Fibroblast of the aortic adventitia (primary cell): ENCODE measurements around the gene SYNE3. TPM values are rescaled to one million over a fixed set of nuclear protein-coding genes. Genes with fewer than 3 reads are reported as not detected.

Experiments used
- DNase-seq: peaks from one replicate; pipeline ENCODE4 v3.0.0-alpha.2; 2010; ENCODE audit warnings: low read depth
- H3K4me3 ChIP-seq: 2 replicates; pipeline ENCODE4 v1.5.1; 2011; ENCODE audit warnings: low read depth, mild to moderate bottlenecking, control low read depth, low read length, moderate library complexity
- CTCF ChIP-seq: IDR thresholded peaks from 2 replicates; pipeline ENCODE4 v1.5.1; 2011; ENCODE audit warnings: mild to moderate bottlenecking, low read length, control low read depth, inconsistent platforms; ENCODE audit not compliant: insufficient read depth
- total RNA-seq: library from RNA; depleted of rRNA; stranded (reverse); fragments of >200 nt; gene quantifications from 2 replicates; pipeline ENCODE4 v1.2.3, GENCODE V29; 2012; ENCODE audit warnings: low replicate concordance

The SYNE3 gene
- total RNA-seq, 1 donor = 63.4 TPM

- H3K4me3 ChIP-seq = no peak overlapping the region
- no peak for DNase-seq
- TF ChIP-seq CTCF = no peak
Observed at GRCh38 chr14:95557291-95557690, 40.8 kb upstream of the SYNE3 start.

GRCh38 chr14:95555053-95555452, 38.6 kb upstream of the SYNE3 start:
- TF ChIP-seq CTCF = no peak
- DNase-seq = no peak
- H3K4me3 ChIP-seq = no peak overlapping the region

- H3K4me3 ChIP-seq = no peak overlapping the region
- DNase-seq = no peak
- TF ChIP-seq CTCF = no peak
Observed at GRCh38 chr14:95553141-95553540, 36.7 kb upstream of the SYNE3 start.

GRCh38 chr14:95551435-95551834, 35.0 kb upstream of the SYNE3 start:
- no peak overlapping the region for H3K4me3 ChIP-seq
- no peak for TF ChIP-seq CTCF
- no peak for DNase-seq

GRCh38 chr14:95549656-95550585, 33.5 kb upstream of the SYNE3 start:
- no peak for TF ChIP-seq CTCF
- no peak for DNase-seq
- no peak overlapping the region for H3K4me3 ChIP-seq

- DNase-seq = no peak
- TF ChIP-seq CTCF = no peak
- H3K4me3 ChIP-seq = no peak overlapping the region
Observed at GRCh38 chr14:95548328-95548929, 32.0 kb upstream of the SYNE3 start.
